ENCODE results near the gene ATXN2L.

GRCh38 chr16:28880955-28881354, 58.2 kb downstream of the ATXN2L start:
- no peak for TF ChIP-seq CTCF (conservative IDR thresholded peaks at IDR 0.05; ENCODE audit: low read depth in 2 of 2)
- no peak for TF ChIP-seq POLR2AphosphoS5 (IDR thresholded peaks at IDR 0.05; ENCODE audit: low read depth)
- TF ChIP-seq EZH2phosphoT487 (IDR thresholded peaks at IDR 0.05; ENCODE audit: unreplicated experiment), result no peak
- TF ChIP-seq EZH2 (IDR thresholded peaks at IDR 0.05; ENCODE audit: low read depth, unreplicated experiment), result no peak
- TF ChIP-seq ZNF331 (CRISPR knock-in tag; IDR thresholded peaks at IDR 0.05; ENCODE audit: low read depth), result no peak
- TF ChIP-seq JUNB (IDR thresholded peaks at IDR 0.05; ENCODE audit: unreplicated experiment), result no peak
- TF ChIP-seq REST (IDR thresholded peaks at IDR 0.05; ENCODE audit: unreplicated experiment), result no peak
- no peak for TF ChIP-seq CREB1 (CRISPR knock-in tag; IDR thresholded peaks at IDR 0.05; ENCODE audit: low read depth)
- no peak for TF ChIP-seq ZNF114 (CRISPR knock-in tag; IDR thresholded peaks at IDR 0.05)
- TF ChIP-seq STAT1 (IDR thresholded peaks at IDR 0.05; ENCODE audit: unreplicated experiment), result no peak
- no peak for TF ChIP-seq NANOG (IDR thresholded peaks at IDR 0.05; ENCODE audit: borderline replicate concordance)
- no peak for TF ChIP-seq ETS1 (IDR thresholded peaks at IDR 0.05)

All from GM23338 (cell line).